Activated naive CD8-positive, alpha-beta T cell treated with anti-CD3 and anti-CD28 coated beads, Interleukin-2, amount 50 U/mL, for 24 hours (primary cell): ENCODE results near the gene OAF.
"Not testable (repeated sequence)": the region's sequence is repeated elsewhere in the genome, so short reads cannot be mapped to it uniquely, and the experiment has no call there.

Experiments used
- ATAC-seq: fragments of 150-1000 bp; cut with Tn5 transposase; one replicate; pipeline ENCODE4 v1.10.0; 2021
- DNase-seq: peaks from one replicate; pipeline ENCODE4 v3.0.0; 2021
- H3K27ac Mint-ChIP-seq: one replicate; pipeline ENCODE4 v1.8.0; 2021; ENCODE audit warnings: mild to moderate bottlenecking, mixed read lengths
- H3K27me3 Mint-ChIP-seq: one replicate; pipeline ENCODE4 v1.8.0; 2021; ENCODE audit warnings: mixed read lengths
- H3K36me3 Mint-ChIP-seq: one replicate; pipeline ENCODE4 v1.8.0; 2021; ENCODE audit warnings: low read depth, mixed read lengths
- H3K4me1 Mint-ChIP-seq: one replicate; pipeline ENCODE4 v1.8.0; 2021; ENCODE audit warnings: mixed read lengths
- H3K4me3 Mint-ChIP-seq: one replicate; pipeline ENCODE4 v1.8.0; 2021; ENCODE audit warnings: mild to moderate bottlenecking, moderate library complexity, mixed read lengths
- H3K9me3 Mint-ChIP-seq: one replicate; pipeline ENCODE4 v1.8.0; 2021; ENCODE audit warnings: mixed read lengths

Gene OAF

GRCh38 chr11:120267319-120267718, 56.5 kb downstream of the OAF start:
- H3K36me3 Mint-ChIP-seq: no peaks in the 10 kb centered on the region
- no peaks in the 10 kb centered on the region for H3K9me3 Mint-ChIP-seq
- ATAC-seq (no peak), DNase-seq (no peak)
- peaks cover 33% of the 10 kb centered on the region for H3K27me3 Mint-ChIP-seq
- no peak overlapping the region for H3K27ac Mint-ChIP-seq
- no peaks in the 10 kb centered on the region for H3K4me1 Mint-ChIP-seq
- H3K4me3 Mint-ChIP-seq: no peak overlapping the region

- no peaks in the 10 kb centered on the region for H3K9me3 Mint-ChIP-seq
- H3K27me3 Mint-ChIP-seq: peaks cover 33% of the 10 kb centered on the region
- no peak overlapping the region for H3K4me3 Mint-ChIP-seq
- H3K36me3 Mint-ChIP-seq: no peaks in the 10 kb centered on the region
- H3K4me1 Mint-ChIP-seq: no peaks in the 10 kb centered on the region
- ATAC-seq (no peak), DNase-seq (no peak)
- no peak overlapping the region for H3K27ac Mint-ChIP-seq
These were observed 57.9 kb downstream of the OAF start for GRCh38 chr11:120268686-120269085.

GRCh38 chr11:120270386-120270785, 59.6 kb downstream of the OAF start:
- Mint-ChIP-seq H3K27me3 (peaks cover 43% of the 10 kb centered on the region), H3K4me1 (no peaks in the 10 kb centered on the region), H3K9me3 (no peaks in the 10 kb centered on the region), H3K27ac (no peak overlapping the region), H3K36me3 (no peaks in the 10 kb centered on the region), H3K4me3 (no peak overlapping the region)
- ATAC-seq (no peak), DNase-seq (no peak)

- DNase-seq (no peak), ATAC-seq (no peak)
- no peaks in the 10 kb centered on the region for H3K9me3 Mint-ChIP-seq
- no peak overlapping the region for H3K4me3 Mint-ChIP-seq
- no peak overlapping the region for H3K27ac Mint-ChIP-seq
- H3K4me1 Mint-ChIP-seq: no peaks in the 10 kb centered on the region
- H3K36me3 Mint-ChIP-seq: no peaks in the 10 kb centered on the region
- peaks cover 35% of the 10 kb centered on the region for H3K27me3 Mint-ChIP-seq
These were observed 60.8 kb downstream of the OAF start for GRCh38 chr11:120271672-120272071.

- Mint-ChIP-seq H3K27me3 (peaks cover 30% of the 10 kb centered on the region), H3K9me3 (no peaks in the 10 kb centered on the region), H3K27ac (no peak overlapping the region), H3K4me1 (no peaks in the 10 kb centered on the region), H3K36me3 (no peaks in the 10 kb centered on the region), H3K4me3 (no peak overlapping the region)
- no peak for ATAC-seq
- no peak for DNase-seq
These were observed 61.5 kb downstream of the OAF start for GRCh38 chr11:120272303-120272702.

- H3K9me3 Mint-ChIP-seq: no peaks in the 10 kb centered on the region
- no peak for ATAC-seq
- DNase-seq: no peak
- H3K27ac Mint-ChIP-seq: no peak overlapping the region
- H3K4me1 Mint-ChIP-seq: no peaks in the 10 kb centered on the region
- no peaks in the 10 kb centered on the region for H3K36me3 Mint-ChIP-seq
- no peak overlapping the region for H3K4me3 Mint-ChIP-seq
- peaks cover 28% of the 10 kb centered on the region for H3K27me3 Mint-ChIP-seq
These were observed 62.6 kb downstream of the OAF start for GRCh38 chr11:120273432-120273831.

GRCh38 chr11:120273956-120274355, 63.1 kb downstream of the OAF start:
- H3K36me3 Mint-ChIP-seq, ATAC-seq: not testable (repeated sequence)
- peaks cover 30% of the 10 kb centered on the region for H3K27me3 Mint-ChIP-seq

GRCh38 chr11:120279502-120279901, 68.7 kb downstream of the OAF start:
- ATAC-seq (no peak), DNase-seq (no peak)
- H3K9me3 Mint-ChIP-seq: no peaks in the 10 kb centered on the region
- no peaks in the 10 kb centered on the region for H3K36me3 Mint-ChIP-seq
- no peak overlapping the region for H3K27ac Mint-ChIP-seq
- H3K4me1 Mint-ChIP-seq: no peaks in the 10 kb centered on the region
- no peak overlapping the region for H3K4me3 Mint-ChIP-seq
- peaks cover 14% of the 10 kb centered on the region for H3K27me3 Mint-ChIP-seq

More at GRCh38 chr11:120273956-120274355, 63.1 kb downstream of the OAF start:
- H3K27ac Mint-ChIP-seq, H3K4me1 Mint-ChIP-seq, H3K9me3 Mint-ChIP-seq, H3K4me3 Mint-ChIP-seq, DNase-seq: not testable (repeated sequence)
